ENCODE data around the gene SDHAF3.

GRCh38 chr7:97116308-97116707 lies 1.2 kb upstream of the SDHAF3 start:
- no peak for TF ChIP-seq CTCF (IDR thresholded peaks at IDR 0.05)
- TF ChIP-seq EP300 (IDR thresholded peaks at IDR 0.05): no peak

Data from ovary (tissue), 3 donors.